Lower lobe of right lung (tissue), 2 donors: ENCODE results near the gene CALHM5. TPM values are rescaled to one million over a fixed set of nuclear protein-coding genes. Genes with fewer than 3 reads are reported as not detected.

Source experiments
- ATAC-seq, 2 donors: fragments of 200-7000 bp; cut with Tn5 transposase; one replicate each; pipeline ENCODE4 v1.9.1; 2020 to 2022; ENCODE audit warnings: mild to moderate bottlenecking in 2 of 2, moderate library complexity in 2 of 2
- DNase-seq: peaks from one replicate; pipeline ENCODE4 v3.0.0-alpha.2; 2020
- H3K27ac ChIP-seq: fragments of 200-600 bp; one replicate; pipeline ENCODE4 v1.8.0; 2022
- H3K27me3 ChIP-seq: fragments of 200-600 bp; one replicate; pipeline ENCODE4 v1.8.0; 2022; ENCODE audit warnings: low read depth
- H3K36me3 ChIP-seq: fragments of 200-600 bp; one replicate; pipeline ENCODE4 v1.8.0; 2022; ENCODE audit warnings: mild to moderate bottlenecking
- H3K4me1 ChIP-seq: fragments of 200-600 bp; one replicate; pipeline ENCODE4 v1.8.0; 2022
- H3K4me3 ChIP-seq: fragments of 200-600 bp; one replicate; pipeline ENCODE4 v1.8.0; 2022; ENCODE audit warnings: mild to moderate bottlenecking
- H3K9me3 ChIP-seq: fragments of 200-600 bp; one replicate; pipeline ENCODE4 v1.8.0; 2022
- CTCF ChIP-seq: fragments of 200-600 bp; IDR thresholded peaks from one replicate; pipeline ENCODE4 v1.8.0; 2022; ENCODE audit warnings: antibody characterized with exemption, mild to moderate bottlenecking
- intact Hi-C: fragments of 100-400 bp; cut with DNase I; formaldehyde crosslinking; loops from one replicate; pipeline ENCODE4 v1.11.0; 2022
- total RNA-seq: library from RNA; stranded (reverse); fragmentation: NEBNext Ultra II Directional; extraction: Animal tissue kit (Norgen Biotek cat#: 25700); gene quantifications from one replicate; pipeline ENCODE4 v1.2.1, GENCODE V29; 2021
- donor health status: DM: no; HTN: yes; CAD: no; lungs with severe emphysema.

Gene CALHM5
- total RNA-seq, 1 donor from 2014 or later, result 1.9 TPM

GRCh38 chr6:116553451-116553850, 42.0 kb downstream of the CALHM5 start, which contains the start of gene CALHM4:
CALHM4 (plus strand) TSS chr6:116553751; CDS start chr6:116553794, 43 bp downstream.
- ATAC-seq, result no peak
- Histone ChIP-seq H3K27ac (no peak within 1 kb of the TSS), H3K27me3 (no peaks in the 10 kb centered on the region), H3K36me3 (no peaks in the 10 kb centered on the region), H3K4me3 (no peak within 1 kb of the TSS), H3K4me1 (no peaks in the 10 kb centered on the region), H3K9me3 (no peaks in the 10 kb centered on the region)
- DNase-seq, result no peak
- intact Hi-C loops, result no loop called here
- TF ChIP-seq CTCF, result no peak

GRCh38 chr6:116556065-116556464, 44.6 kb downstream of the CALHM5 start:
- no peak overlapping the region for H3K4me3 ChIP-seq
- ATAC-seq (no peak), DNase-seq (no peak)
- H3K36me3 ChIP-seq, result no peaks in the 10 kb centered on the region
- intact Hi-C loops, result no loop called here
- no peaks in the 10 kb centered on the region for H3K9me3 ChIP-seq
- H3K4me1 ChIP-seq, result peaks cover 2% of the 10 kb centered on the region
- no peak for TF ChIP-seq CTCF
- no peak overlapping the region for H3K27ac ChIP-seq
- H3K27me3 ChIP-seq, result no peaks in the 10 kb centered on the region

- no peak for ATAC-seq
- H3K4me3 ChIP-seq, result no peak overlapping the region
These were observed 45.5 kb downstream of the CALHM5 start for GRCh38 chr6:116556814-116557415.

GRCh38 chr6:116557893-116558292, 46.5 kb downstream of the CALHM5 start:
- H3K4me1 ChIP-seq, result peaks cover 4% of the 10 kb centered on the region
- no peak for TF ChIP-seq CTCF
- no peak overlapping the region for H3K4me3 ChIP-seq
- no peaks in the 10 kb centered on the region for H3K27me3 ChIP-seq
- H3K36me3 ChIP-seq, result no peaks in the 10 kb centered on the region
- DNase-seq (no peak), ATAC-seq (peak; percentile 37 to 46)
- no peak overlapping the region for H3K27ac ChIP-seq
- H3K9me3 ChIP-seq, result no peaks in the 10 kb centered on the region
- intact Hi-C loops, result no loop called here

More at GRCh38 chr6:116556814-116557415, 45.5 kb downstream of the CALHM5 start:
- Histone ChIP-seq H3K36me3 (no peaks in the 10 kb centered on the region), H3K27me3 (no peaks in the 10 kb centered on the region), H3K9me3 (no peaks in the 10 kb centered on the region), H3K4me1 (peaks cover 4% of the 10 kb centered on the region), H3K27ac (no peak overlapping the region)
- TF ChIP-seq CTCF, result no peak
- no peak for DNase-seq
- intact Hi-C loops, result no loop called here

- intact Hi-C loops, result no loop called here
These were observed 48.7 kb downstream of the CALHM5 start for GRCh38 chr6:116560130-116560529.

More at GRCh38 chr6:116560130-116560529, 48.7 kb downstream of the CALHM5 start:
- peaks cover 4% of the 10 kb centered on the region for H3K4me1 ChIP-seq
- ATAC-seq, result no peak
- no peak overlapping the region for H3K4me3 ChIP-seq
- no peaks in the 10 kb centered on the region for H3K27me3 ChIP-seq
- no peaks in the 10 kb centered on the region for H3K36me3 ChIP-seq
- H3K27ac ChIP-seq, result no peak overlapping the region
- no peak for TF ChIP-seq CTCF
- no peaks in the 10 kb centered on the region for H3K9me3 ChIP-seq
- DNase-seq, result no peak
